ENCODE data around the gene MYOZ3.

The MYOZ3 gene

GRCh38 chr5:150642567-150642927, 18.5 kb upstream of the MYOZ3 start:
- DNase-seq (ENCODE audit: low read depth in 1 of 2, low spot score in 1 of 2): no peak

GRCh38 chr5:150642991-150643710, 17.9 kb upstream of the MYOZ3 start:
- DNase-seq (ENCODE audit: low read depth in 1 of 2, low spot score in 1 of 2): no peak

- DNase-seq (ENCODE audit: low read depth in 1 of 2, low spot score in 1 of 2): no peak
These were observed 17.0 kb upstream of the MYOZ3 start for GRCh38 chr5:150644058-150644457.

- no peak for DNase-seq (ENCODE audit: low read depth in 1 of 2, low spot score in 1 of 2)
These were observed 16.5 kb upstream of the MYOZ3 start for GRCh38 chr5:150644514-150644913.

GRCh38 chr5:150645070-150645700, 15.9 kb upstream of the MYOZ3 start:
- no peak for DNase-seq (ENCODE audit: low read depth in 1 of 2, low spot score in 1 of 2)

GRCh38 chr5:150647275-150648251, 13.5 kb upstream of the MYOZ3 start:
- DNase-seq (ENCODE audit: low read depth in 1 of 2, low spot score in 1 of 2): no peak

GRCh38 chr5:150648294-150649107, 12.6 kb upstream of the MYOZ3 start:
- no peak for DNase-seq (ENCODE audit: low read depth in 1 of 2, low spot score in 1 of 2)

- DNase-seq (ENCODE audit: low read depth in 1 of 2, low spot score in 1 of 2): no peak
These were observed 11.7 kb upstream of the MYOZ3 start for GRCh38 chr5:150649108-150650020.

GRCh38 chr5:150650021-150651006, 10.7 kb upstream of the MYOZ3 start:
- DNase-seq (ENCODE audit: low read depth in 1 of 2, low spot score in 1 of 2): no peak

GRCh38 chr5:150651382-150651781, 9.7 kb upstream of the MYOZ3 start:
- no peak for DNase-seq (ENCODE audit: low read depth in 1 of 2, low spot score in 1 of 2)

GRCh38 chr5:150651924-150652671, 9.0 kb upstream of the MYOZ3 start:
- DNase-seq (ENCODE audit: low read depth in 1 of 2, low spot score in 1 of 2): no peak

- no peak for DNase-seq (ENCODE audit: low read depth in 1 of 2, low spot score in 1 of 2)
These were observed 7.8 kb upstream of the MYOZ3 start for GRCh38 chr5:150653145-150653761.

- DNase-seq (ENCODE audit: low read depth in 1 of 2, low spot score in 1 of 2): no peak
These were observed 7.1 kb upstream of the MYOZ3 start for GRCh38 chr5:150653762-150654556.

- DNase-seq (ENCODE audit: low read depth in 1 of 2, low spot score in 1 of 2): no peak
These were observed 5.8 kb upstream of the MYOZ3 start for GRCh38 chr5:150655221-150655620.

- DNase-seq (ENCODE audit: low read depth in 1 of 2, low spot score in 1 of 2): peak; percentile 32 to 37
These were observed 4.6 kb upstream of the MYOZ3 start for GRCh38 chr5:150656191-150657132.

GRCh38 chr5:150658121-150658520, 2.9 kb upstream of the MYOZ3 start:
- DNase-seq (ENCODE audit: low read depth in 1 of 2, low spot score in 1 of 2): no peak

Measured in activated CD4-positive, alpha-beta T cell treated with anti-CD3 and anti-CD28 coated beads, Interleukin-2, amount 50 U/mL, for 24 hours (primary cell).